GM12878 (cell line): Measurements from ENCODE around the gene TMEM25.

Source experiments
- CBFB ChIP-seq: IDR thresholded peaks from 2 replicates; pipeline ENCODE4 v1.6.1; 2016; ENCODE audit warnings: antibody characterized with exemption, low read depth
- CEBPB ChIP-seq, 2 experiments: fragments of 150-350 bp in 1 of 2; IDR thresholded peaks; 2 replicates each; pipeline ENCODE4 v1.6.1; 2012 to 2014; ENCODE audit warnings: low read depth in 2 of 2, low read length in 2 of 2, borderline replicate concordance in 1 of 2, inconsistent platforms in 1 of 2
- ESRRA ChIP-seq: IDR thresholded peaks from 2 replicates; pipeline ENCODE4 v1.6.1; 2012; ENCODE audit warnings: mild to moderate bottlenecking, low read length, improper control_type of control experiment
- MAX ChIP-seq: IDR thresholded peaks from 2 replicates; pipeline ENCODE4 v1.6.1; 2012; ENCODE audit warnings: low read depth, low read length, improper control_type of control experiment
- MEF2A ChIP-seq: IDR thresholded peaks from 2 replicates; pipeline ENCODE4 v1.6.1; 2011; ENCODE audit warnings: low read depth, mild to moderate bottlenecking, low read length, moderate library complexity; ENCODE audit not compliant: insufficient read depth
- TARDBP ChIP-seq: IDR thresholded peaks from 2 replicates; pipeline ENCODE4 v1.6.1; 2016; ENCODE audit warnings: borderline replicate concordance
- ZNF274 ChIP-seq: IDR thresholded peaks from one replicate; pipeline ENCODE4 v1.8.0; 2011; ENCODE audit not compliant: insufficient read length, insufficient read depth
- ZNF384 ChIP-seq: IDR thresholded peaks from 2 replicates; pipeline ENCODE4 v1.6.1; 2012; ENCODE audit warnings: low read depth, mild to moderate bottlenecking, low read length, improper control_type of control experiment, borderline replicate concordance
- TF ChIP-seq, protein P1 (sequence below), 3 experiments: IDR thresholded peaks in 2 of 3; conservative IDR thresholded peaks in 1 of 3; 2 replicates each; pipeline ENCODE4 v1.5.1; 2011; ENCODE audit warnings: low read depth in 3 of 3, low read length in 3 of 3, mild to moderate bottlenecking in 3 of 3, control low read depth in 2 of 3, moderate library complexity in 2 of 3, inconsistent platforms in 1 of 3, mixed read lengths in 1 of 3; ENCODE audit not compliant: control insufficient read depth in 2 of 3, insufficient read depth in 1 of 3; ENCODE audit errors: extremely low read depth in 1 of 3

- TF ChIP-seq ZNF384 = no peak
- no peak for TF ChIP-seq MEF2A
- TF ChIP-seq CBFB = no peak
- TF ChIP-seq ESRRA = no peak
- TF ChIP-seq TARDBP = no peak
- no peak for TF ChIP-seq ZNF274
- no peak for TF ChIP-seq MAX
- TF ChIP-seq, protein P1, sequence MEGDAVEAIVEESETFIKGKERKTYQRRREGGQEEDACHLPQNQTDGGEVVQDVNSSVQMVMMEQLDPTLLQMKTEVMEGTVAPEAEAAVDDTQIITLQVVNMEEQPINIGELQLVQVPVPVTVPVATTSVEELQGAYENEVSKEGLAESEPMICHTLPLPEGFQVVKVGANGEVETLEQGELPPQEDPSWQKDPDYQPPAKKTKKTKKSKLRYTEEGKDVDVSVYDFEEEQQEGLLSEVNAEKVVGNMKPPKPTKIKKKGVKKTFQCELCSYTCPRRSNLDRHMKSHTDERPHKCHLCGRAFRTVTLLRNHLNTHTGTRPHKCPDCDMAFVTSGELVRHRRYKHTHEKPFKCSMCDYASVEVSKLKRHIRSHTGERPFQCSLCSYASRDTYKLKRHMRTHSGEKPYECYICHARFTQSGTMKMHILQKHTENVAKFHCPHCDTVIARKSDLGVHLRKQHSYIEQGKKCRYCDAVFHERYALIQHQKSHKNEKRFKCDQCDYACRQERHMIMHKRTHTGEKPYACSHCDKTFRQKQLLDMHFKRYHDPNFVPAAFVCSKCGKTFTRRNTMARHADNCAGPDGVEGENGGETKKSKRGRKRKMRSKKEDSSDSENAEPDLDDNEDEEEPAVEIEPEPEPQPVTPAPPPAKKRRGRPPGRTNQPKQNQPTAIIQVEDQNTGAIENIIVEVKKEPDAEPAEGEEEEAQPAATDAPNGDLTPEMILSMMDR (IDR thresholded peaks at IDR 0.05 in 2 of 3, conservative IDR thresholded peaks at IDR 0.05 in 1 of 3; ENCODE audit: control insufficient read depth in 2 of 3, extremely low read depth in 1 of 3, insufficient read depth in 1 of 3, low read depth in 3 of 3, low read length in 3 of 3) = no peak
- no peak for TF ChIP-seq CEBPB (IDR thresholded peaks at IDR 0.05; ENCODE audit: borderline replicate concordance in 1 of 2, low read depth in 2 of 2, low read length in 2 of 2)
Observed at GRCh38 chr11:118536726-118537125, 5.7 kb downstream of the TMEM25 start.
